SK-N-SH (cell line): ENCODE data around the gene CGB2. TPM values are rescaled to one million over a fixed set of nuclear protein-coding genes. Genes with fewer than 3 reads are reported as not detected.
"Not testable (repeated sequence)": the region's sequence is repeated elsewhere in the genome, so short reads cannot be mapped to it uniquely, and the experiment has no call there.

Experiments used
- CTCF ChIA-PET: fragments of 300-600, 350-600 bp; formaldehyde crosslinking; extraction: SDS; loops from one replicate; lab custom pipeline; 2021; lab: Yijun Ruan, JAX
- POLR2A ChIA-PET: fragments of 350-600 bp; sonication (Branson Sonifier 250); formaldehyde crosslinking; extraction: SDS; loops from one replicate; lab custom pipeline; 2020; ENCODE audit warnings: antibody characterized with exemption, inconsistent platforms; lab: Yijun Ruan, JAX
- DNase-seq: peaks from one replicate; pipeline ENCODE4 v3.0.0; 2012
- H2AFZ ChIP-seq: fragments of 200-600 bp; sonication (generic); 2 replicates; pipeline ENCODE4 v1.8.1; 2016; ENCODE audit warnings: antibody characterized with exemption, mild to moderate bottlenecking, low read depth
- H3F3A ChIP-seq: fragments of 200-600 bp; sonication (generic); replicated peaks from 2 replicates; pipeline ENCODE3; 2016; ENCODE audit warnings: antibody characterized with exemption, mild to moderate bottlenecking; ENCODE audit not compliant: insufficient read depth
- H3K27ac ChIP-seq, 2 experiments: fragments of 200-500 bp in 1 of 2; fragments of 200-600 bp in 1 of 2; sonication (Bioruptor generic) in 1 of 2; sonication (generic), shearing (Covaris generic) in 1 of 2; 2 replicates each; pipeline versions ENCODE4 v1.5.1 to v1.6.1; 2014 to 2016; ENCODE audit warnings: low read depth in 2 of 2, inconsistent platforms in 1 of 2, low read length in 1 of 2, mild to moderate bottlenecking in 1 of 2, mixed read lengths in 1 of 2
- H3K27me3 ChIP-seq: fragments of 200-600 bp; sonication (generic), shearing (Covaris generic); 2 replicates; pipeline ENCODE4 v1.6.1; 2016; ENCODE audit warnings: mixed run types; ENCODE audit not compliant: insufficient read depth
- H3K36me3 ChIP-seq, 2 experiments: fragments of 200-500 bp in 1 of 2; fragments of 200-600 bp in 1 of 2; sonication (Bioruptor generic) in 1 of 2; sonication (generic) in 1 of 2; replicated peaks in 1 of 2; 2 replicates each; pipeline versions ENCODE3 to v1.5.1; 2014 to 2016; ENCODE audit warnings: low read length in 1 of 2, mild to moderate bottlenecking in 1 of 2; ENCODE audit not compliant: insufficient read depth in 2 of 2, control insufficient read depth in 1 of 2
- H3K4me1 ChIP-seq, 2 experiments: fragments of 200-500 bp in 1 of 2; fragments of 200-600 bp in 1 of 2; sonication (Bioruptor generic) in 1 of 2; sonication (generic), shearing (Covaris generic) in 1 of 2; 2 replicates each; pipeline versions ENCODE4 v1.5.1 to v1.6.1; 2014 to 2016; ENCODE audit warnings: low read depth in 1 of 2, low read length in 1 of 2, mixed run types in 1 of 2; ENCODE audit not compliant: insufficient read depth in 2 of 2, control insufficient read depth in 1 of 2
- H3K4me2 ChIP-seq: fragments of 200-600 bp; sonication (generic), shearing (Covaris generic); 2 replicates; pipeline ENCODE4 v1.6.1; 2017; ENCODE audit warnings: mixed run types
- H3K4me3 ChIP-seq, 2 experiments: fragments of 200-500 bp in 1 of 2; fragments of 200-600 bp in 1 of 2; sonication (Bioruptor generic) in 1 of 2; sonication (generic), shearing (Covaris generic) in 1 of 2; 2 replicates each; pipeline versions ENCODE4 v1.5.1 to v1.8.1; 2014 to 2016; ENCODE audit warnings: low read depth in 2 of 2, inconsistent platforms in 1 of 2, low read length in 1 of 2, mild to moderate bottlenecking in 1 of 2, mixed read lengths in 1 of 2, moderate library complexity in 1 of 2
- H3K79me2 ChIP-seq: fragments of 200-600 bp; sonication (generic); 2 replicates; pipeline ENCODE4 v1.8.1; 2017; ENCODE audit warnings: mild to moderate bottlenecking; ENCODE audit not compliant: insufficient read depth
- H3K9ac ChIP-seq: fragments of 200-600 bp; sonication (generic); 2 replicates; pipeline ENCODE4 v1.6.1; 2017; ENCODE audit warnings: mixed run types
- H3K9me2 ChIP-seq: fragments of 200-600 bp; sonication (generic); 2 replicates; pipeline ENCODE4 v1.6.1; 2017; ENCODE audit warnings: mixed run types
- H3K9me3 ChIP-seq: fragments of 200-600 bp; sonication (generic); 2 replicates; pipeline ENCODE4 v1.6.1; 2017; ENCODE audit warnings: mixed run types, mild to moderate bottlenecking, moderate library complexity
- H4K20me1 ChIP-seq: fragments of 200-600 bp; sonication (generic); 2 replicates; pipeline ENCODE4 v1.6.1; 2017; ENCODE audit warnings: mild to moderate bottlenecking, mixed run types; ENCODE audit not compliant: insufficient read depth
- EP300 ChIP-seq, 2 experiments: IDR thresholded peaks; 2 replicates each; pipeline versions ENCODE4 v1.4.0 to v1.6.1; 2012; ENCODE audit warnings: borderline replicate concordance in 1 of 2, low read depth in 1 of 2, low read length in 1 of 2
- RAD21 ChIP-seq: IDR thresholded peaks from 2 replicates; pipeline ENCODE4 v1.6.1; 2012; ENCODE audit warnings: mild to moderate bottlenecking, low read length
- SMC3 ChIP-seq: IDR thresholded peaks from 2 replicates; pipeline ENCODE4 v1.6.1; 2012; ENCODE audit warnings: low read depth, low read length, improper control_type of control experiment
- WGBS: methylation state at CpG from one replicate; pipeline ENCODE4 v1.1.6; 2017; ENCODE audit warnings: low lambda C conversion rate; 5-methylcytosine and 5-hydroxymethylcytosine counted together
- polyA plus RNA-seq, 3 experiments: library from polyadenylated mRNA; depleted of rRNA; stranded (reverse); fragments of >200 nt; gene quantifications; 2 replicates each; pipeline ENCODE4 v1.2.3, GENCODE V29; 2012
- TF ChIP-seq, protein P1 (sequence below): fragments of 200-600 bp; sonication (generic); IDR thresholded peaks from 2 replicates; pipeline ENCODE4 v1.6.1; 2017; ENCODE audit warnings: antibody characterized with exemption, mild to moderate bottlenecking, moderate library complexity

CGB2 gene
- polyA plus RNA-seq, 1 of the 3 experiments (the other 2 are of a cell fraction): 0.64 TPM

DNA sequence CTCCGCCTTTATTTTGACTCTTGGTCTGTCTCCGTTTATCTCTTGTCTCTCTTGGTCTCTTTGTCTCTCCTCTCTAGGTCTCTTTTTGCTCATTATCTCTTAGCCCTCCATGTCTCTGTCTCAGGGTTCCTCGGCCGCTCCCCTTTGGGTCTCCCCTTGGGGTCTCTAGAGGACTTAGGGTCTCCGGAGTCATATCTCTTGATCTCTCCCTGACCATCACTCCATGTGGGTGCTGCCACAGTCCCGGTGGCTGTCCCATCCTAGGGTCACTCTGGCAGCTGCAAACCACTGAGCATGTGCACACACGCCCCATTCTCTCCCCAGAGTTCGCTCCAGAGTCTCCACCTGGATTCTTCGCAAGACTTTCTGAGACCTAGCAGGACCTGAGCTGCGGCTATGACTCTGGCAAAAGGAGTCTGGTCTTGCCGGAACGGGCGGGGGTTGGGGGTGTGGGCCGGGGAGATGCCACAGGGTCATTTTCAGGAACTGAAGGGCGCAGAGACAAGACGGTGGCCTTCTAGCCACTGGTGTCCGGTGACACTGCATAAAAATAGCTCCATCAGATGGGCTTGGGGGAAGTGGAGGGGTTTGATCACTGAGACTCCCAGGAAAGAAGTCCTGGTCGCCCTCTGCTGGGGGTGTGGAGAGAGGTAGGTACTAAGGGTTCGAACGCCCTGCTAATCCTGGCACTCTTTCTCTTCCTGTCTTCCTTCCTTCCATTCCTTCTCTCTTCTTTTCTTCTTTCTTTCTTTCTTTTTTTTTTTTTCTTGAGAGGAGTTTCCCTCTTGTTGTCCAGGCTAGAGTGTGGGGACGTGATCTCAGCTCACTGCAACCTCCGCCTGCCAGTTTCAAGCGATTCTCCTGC is 42.1 kb downstream of the CGB2 start:
- Histone ChIP-seq H2AFZ (no peak overlapping the region), H3K4me2 (no peak overlapping the region), H3K27ac (no peak overlapping the region), H3K27me3 (peaks cover 8% of the 10 kb centered on the region; the same call in 1 of the 2 replicates), H3K4me1 (no peaks in the 10 kb centered on the region; a peak in 1 of 4 replicates), H3K9ac (no peak overlapping the region), H3K9me2 (no peaks in the 10 kb centered on the region), H3F3A (peaks cover 17% of the 10 kb centered on the region), H3K4me3 (no peak overlapping the region), H3K9me3 (no peaks in the 10 kb centered on the region), H4K20me1 (no peaks in the 10 kb centered on the region), H3K79me2 (no peaks in the 10 kb centered on the region), H3K36me3 (no peaks in the 10 kb centered on the region)
- DNase-seq: peak; percentile 50
- TF ChIP-seq, protein P1, sequence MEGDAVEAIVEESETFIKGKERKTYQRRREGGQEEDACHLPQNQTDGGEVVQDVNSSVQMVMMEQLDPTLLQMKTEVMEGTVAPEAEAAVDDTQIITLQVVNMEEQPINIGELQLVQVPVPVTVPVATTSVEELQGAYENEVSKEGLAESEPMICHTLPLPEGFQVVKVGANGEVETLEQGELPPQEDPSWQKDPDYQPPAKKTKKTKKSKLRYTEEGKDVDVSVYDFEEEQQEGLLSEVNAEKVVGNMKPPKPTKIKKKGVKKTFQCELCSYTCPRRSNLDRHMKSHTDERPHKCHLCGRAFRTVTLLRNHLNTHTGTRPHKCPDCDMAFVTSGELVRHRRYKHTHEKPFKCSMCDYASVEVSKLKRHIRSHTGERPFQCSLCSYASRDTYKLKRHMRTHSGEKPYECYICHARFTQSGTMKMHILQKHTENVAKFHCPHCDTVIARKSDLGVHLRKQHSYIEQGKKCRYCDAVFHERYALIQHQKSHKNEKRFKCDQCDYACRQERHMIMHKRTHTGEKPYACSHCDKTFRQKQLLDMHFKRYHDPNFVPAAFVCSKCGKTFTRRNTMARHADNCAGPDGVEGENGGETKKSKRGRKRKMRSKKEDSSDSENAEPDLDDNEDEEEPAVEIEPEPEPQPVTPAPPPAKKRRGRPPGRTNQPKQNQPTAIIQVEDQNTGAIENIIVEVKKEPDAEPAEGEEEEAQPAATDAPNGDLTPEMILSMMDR: peak; percentile 49
- no peak for TF ChIP-seq EP300 (IDR thresholded peaks at IDR 0.05; ENCODE audit: borderline replicate concordance in 1 of 2, low read depth in 1 of 2, low read length in 1 of 2)
- POLR2A ChIA-PET: no interaction called here
- CTCF ChIA-PET: interaction anchor here (0.6 to 2.7 kb wide), 17 partner anchors 8 to 409 kb away, joined by 3 to 13 read pairs (median 4); partner anchors contain the start of genes HRC and NTF4
- WGBS: 40% methylated on average over 20 of the region's 23 CpGs

DNA sequence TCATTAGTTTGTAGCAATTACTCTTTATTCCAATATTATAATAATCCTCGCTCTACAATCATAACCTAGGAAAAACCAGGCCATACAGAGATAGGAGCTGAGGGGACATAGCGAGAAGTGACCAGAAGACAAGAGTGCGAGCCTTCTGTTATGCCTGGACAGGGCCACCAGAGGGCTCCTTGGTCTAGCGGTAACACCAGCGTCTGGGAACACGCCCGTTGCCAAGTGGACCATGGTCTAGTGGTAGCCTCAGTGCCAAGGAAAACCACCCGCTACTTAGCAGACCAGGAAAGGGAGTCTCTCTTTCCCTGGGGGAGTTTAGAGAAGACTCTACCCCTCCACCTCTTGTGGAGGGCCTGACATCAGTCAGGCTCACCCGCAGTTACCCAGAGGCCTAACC is 43.2 kb downstream of the CGB2 start:
- WGBS: 15% methylated on average over 9 of the region's 9 CpGs
- peak; percentile 60 for TF ChIP-seq RAD21
- TF ChIP-seq SMC3: peak; percentile 56
- TF ChIP-seq, protein P1: peak; percentile 50
- TF ChIP-seq, all 33 proteins: peak for 3; not testable (repeated sequence) for 30
- H4K20me1 ChIP-seq, H3K27me3 ChIP-seq, POLR2A ChIA-PET, H3K4me2 ChIP-seq, H3K9me3 ChIP-seq, DNase-seq, H3K4me1 ChIP-seq, H3K9me2 ChIP-seq, H3K79me2 ChIP-seq, H3K9ac ChIP-seq, H3K27ac ChIP-seq, H3K36me3 ChIP-seq, H3K4me3 ChIP-seq, H2AFZ ChIP-seq: not testable (repeated sequence)
- CTCF ChIA-PET: interaction anchor here (0.7 to 2.7 kb wide), 13 partner anchors 23 to 411 kb away, joined by 3 to 13 read pairs (median 3); partner anchors contain the start of genes GYS1, HRC and RUVBL2
- peaks cover 21% of the 10 kb centered on the region for H3F3A ChIP-seq
